ENCODE results near the gene ZNF235.
"Not testable (repeated sequence)": the region's sequence is repeated elsewhere in the genome, so short reads cannot be mapped to it uniquely, and the experiment has no call there.

Gene ZNF235

DNA sequence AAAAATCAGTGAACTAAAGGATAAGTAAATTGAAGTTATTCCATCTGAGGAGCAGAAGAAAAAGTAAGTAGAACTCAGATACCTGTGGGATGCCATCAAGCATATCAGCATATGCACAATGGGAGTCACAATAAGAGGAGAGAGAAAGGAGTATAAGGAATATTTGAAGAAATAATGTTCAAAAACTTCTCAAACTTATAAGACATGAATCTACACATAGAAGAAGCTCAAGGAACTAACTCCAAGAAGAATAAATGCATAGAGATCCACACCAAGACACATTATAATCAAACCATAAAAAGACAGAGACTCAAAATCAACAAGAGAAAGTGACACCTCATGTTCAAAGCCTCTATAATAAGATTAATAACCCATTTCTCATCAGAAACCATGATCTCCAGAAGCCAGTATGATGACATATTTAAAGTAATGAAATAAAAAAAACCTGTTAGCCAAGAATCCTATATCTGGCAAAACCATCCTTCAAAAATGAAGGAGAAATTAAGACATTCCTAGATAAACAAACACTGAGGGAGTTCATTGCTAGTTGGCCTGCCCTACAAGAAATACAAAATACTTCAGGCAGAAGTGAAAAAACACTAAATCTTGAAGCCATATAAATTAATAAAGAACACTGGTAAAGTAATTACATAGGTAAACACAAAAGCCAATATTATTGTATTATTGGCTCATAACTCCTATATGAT is 49.0 kb downstream of the ZNF235 start:
- DNase-seq = no peak

GRCh38 chr19:44254496-44254895 is 50.3 kb downstream of the ZNF235 start:
- DNase-seq = no peak

GRCh38 chr19:44253392-44253791 is 51.4 kb downstream of the ZNF235 start:
- DNase-seq = not testable (repeated sequence)

- DNase-seq = not testable (repeated sequence)
Observed at GRCh38 chr19:44252332-44252731, 52.5 kb downstream of the ZNF235 start.

- DNase-seq = no peak
Observed at GRCh38 chr19:44236384-44236783, 68.4 kb downstream of the ZNF235 start.

All from eye (tissue), 1 donor.